SHP77 (cell line): ENCODE measurements around the gene RASAL3.

Experiments
- DNase-seq, 2 experiments: peaks; one replicate each; lab custom pipeline; 2025; lab: John Stamatoyannopoulos, UW

Gene RASAL3

DNA sequence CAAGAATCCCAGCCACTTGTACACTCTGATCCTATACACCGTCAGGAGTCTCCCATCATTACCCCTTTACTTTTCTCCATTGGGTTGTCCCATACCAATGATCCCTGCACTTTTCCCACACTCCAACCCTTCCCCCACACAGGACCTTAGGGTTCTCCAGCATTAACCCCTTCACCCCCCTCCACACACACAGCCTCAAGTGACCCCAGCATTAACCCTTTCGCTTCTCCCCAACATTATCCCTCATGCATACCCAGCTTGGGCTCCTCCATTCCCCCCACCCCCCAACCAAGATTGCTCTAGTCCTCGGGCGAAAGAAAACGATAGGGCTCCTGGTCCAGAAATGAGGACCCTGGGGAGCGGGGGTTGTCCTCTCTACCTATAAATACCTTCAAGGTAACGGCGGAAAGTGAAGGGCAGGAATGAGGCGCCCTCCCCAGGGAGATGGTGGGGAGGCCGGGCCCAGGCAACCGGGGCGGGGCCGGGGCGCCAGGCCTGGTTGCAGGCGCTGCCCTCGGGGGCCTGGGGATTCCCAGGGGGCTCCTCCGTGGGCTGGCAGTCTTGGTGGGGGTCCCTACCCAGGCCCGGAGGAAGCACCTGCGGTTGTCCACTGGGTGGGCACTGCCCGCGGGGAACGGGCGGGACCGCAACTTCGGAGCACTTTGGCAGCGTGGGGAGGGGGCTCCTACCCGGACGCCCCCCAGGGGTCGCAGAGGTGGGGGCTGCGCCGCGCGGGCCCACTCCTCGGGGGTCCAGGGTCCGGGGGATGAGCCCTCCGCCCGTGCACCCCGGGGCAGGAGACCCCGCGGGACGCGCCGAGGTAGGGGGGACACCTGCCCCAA is 15.3 kb downstream of the RASAL3 start:
- DNase-seq, result no peak

GRCh38 chr19:15448044-15448777 is 16.1 kb downstream of the RASAL3 start:
- DNase-seq, result no peak

GRCh38 chr19:15447057-15447456 is 17.3 kb downstream of the RASAL3 start:
- DNase-seq, result no peak

DNA sequence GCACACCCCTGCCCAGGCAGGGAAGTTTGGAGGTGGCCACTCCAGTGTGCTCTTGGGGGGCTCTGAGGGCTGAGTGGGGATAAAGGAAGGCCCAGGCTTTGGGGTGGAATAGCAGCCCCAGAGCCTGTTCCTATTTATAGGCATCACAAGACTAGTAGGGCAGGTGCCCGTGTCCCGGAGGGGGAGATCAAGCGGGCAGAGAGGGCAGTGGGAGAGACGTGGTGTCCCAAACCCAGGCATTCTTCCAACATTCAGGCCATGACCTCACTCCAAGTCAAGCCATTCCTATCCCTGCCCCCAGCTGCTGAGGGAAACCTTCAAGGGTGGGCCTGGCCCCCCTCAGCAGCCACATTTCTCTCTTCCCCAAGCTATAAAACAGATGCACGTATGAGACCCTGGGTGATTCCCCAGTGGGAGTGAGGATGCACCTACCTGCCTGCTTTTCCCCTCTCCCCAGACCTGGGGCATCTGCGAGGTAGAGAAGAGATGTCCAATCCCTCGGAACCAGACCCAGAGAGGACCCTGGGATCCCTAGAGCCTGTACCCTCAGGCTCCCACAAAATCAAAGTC is 18.5 kb downstream of the RASAL3 start:
- DNase-seq, result no peak

- no peak for DNase-seq
Observed at GRCh38 chr19:15445227-15445605, 19.1 kb downstream of the RASAL3 start.

DNA sequence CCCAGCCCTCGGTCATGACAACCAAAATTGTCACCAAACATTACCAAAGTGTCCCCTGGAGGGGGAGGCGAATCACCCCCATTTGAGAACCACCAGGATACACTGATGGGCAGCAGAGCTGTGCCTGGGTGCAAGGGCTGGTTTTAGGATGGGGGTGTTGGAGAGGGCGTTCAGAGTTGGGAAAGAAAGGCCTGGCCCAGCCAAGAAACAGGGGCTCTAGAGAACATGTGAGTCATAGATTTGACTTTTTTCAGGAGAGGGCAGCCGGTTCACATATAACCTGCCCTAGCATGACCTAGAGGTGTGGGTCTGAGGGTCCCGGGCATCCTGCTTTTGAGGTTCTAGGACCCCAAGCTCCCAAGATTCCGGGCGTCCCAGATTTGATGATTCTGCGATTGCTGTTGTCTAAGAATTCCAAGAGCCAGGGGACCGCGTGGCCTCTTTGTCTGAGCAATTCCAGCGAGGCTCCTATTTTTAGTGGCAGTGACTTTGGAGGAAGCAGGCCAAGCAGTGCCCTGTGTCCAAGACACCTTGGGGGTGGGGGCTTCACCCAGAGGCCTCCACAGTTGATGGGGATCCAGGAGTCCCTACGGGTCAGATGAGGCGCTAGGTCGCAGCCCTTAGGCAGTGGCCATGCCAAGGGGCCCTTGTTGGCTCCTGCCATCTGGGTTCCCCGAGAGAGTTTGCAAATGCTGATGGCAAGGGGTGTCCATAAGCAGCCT is 19.7 kb downstream of the RASAL3 start:
- no peak for DNase-seq

DNA sequence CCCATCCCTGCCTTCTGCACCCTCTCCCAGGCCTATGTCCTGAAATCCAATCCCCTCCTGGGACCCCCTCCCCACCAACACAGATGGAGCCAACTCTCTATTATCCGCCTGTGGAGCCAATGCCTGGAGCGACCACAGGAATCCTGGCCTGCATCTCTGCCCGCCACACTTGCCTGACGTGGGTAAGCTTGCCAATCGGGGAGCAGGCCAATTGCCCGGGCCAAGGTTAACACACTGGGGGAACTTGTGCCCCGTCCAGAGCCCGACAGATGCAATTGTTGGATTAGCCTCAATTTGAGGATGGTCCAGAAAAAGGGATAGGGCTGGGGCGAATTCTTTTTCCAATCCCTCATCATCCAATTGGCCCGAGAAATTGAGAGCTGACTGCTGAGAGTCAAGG is 20.5 kb downstream of the RASAL3 start:
- DNase-seq, result no peak

GRCh38 chr19:15443325-15443724 is 21.0 kb downstream of the RASAL3 start:
- no peak for DNase-seq

DNA sequence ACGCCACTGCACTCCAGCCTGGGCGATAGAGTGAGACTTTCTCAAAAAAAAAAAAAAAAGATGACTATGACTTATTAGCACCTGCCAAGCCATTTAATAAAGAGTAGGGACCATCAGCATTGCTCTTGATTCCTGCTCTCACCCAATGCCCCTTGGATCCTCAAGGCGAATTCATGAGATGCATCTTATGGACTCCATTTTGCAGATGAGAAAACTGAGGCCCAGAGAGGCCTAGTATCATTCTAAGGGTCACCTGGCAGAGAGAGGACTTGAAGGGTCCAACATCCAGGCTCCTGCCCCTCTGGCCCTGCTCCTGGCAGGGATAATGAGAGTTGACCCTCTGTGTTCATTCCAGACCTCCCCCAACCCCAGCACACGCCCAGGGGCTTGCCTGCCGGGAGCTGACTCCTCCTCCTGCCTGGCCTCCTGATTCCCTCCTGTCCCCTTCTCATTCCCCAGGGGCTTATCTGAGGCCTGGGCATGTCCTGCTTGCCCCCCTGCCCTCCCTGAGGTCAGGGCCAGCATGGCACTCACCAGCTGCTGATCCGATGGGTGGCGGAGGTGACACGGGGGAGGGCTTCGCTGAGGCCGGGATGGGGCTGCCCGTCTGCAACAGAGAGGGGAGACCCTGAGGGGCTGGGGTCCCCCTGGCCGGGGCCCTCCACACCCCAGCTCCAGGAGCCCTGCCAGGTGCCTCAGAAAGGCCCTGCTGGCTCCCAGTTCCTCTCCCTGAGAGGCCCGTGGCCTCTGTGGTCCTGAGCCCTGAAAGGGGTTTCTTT is 22.0 kb downstream of the RASAL3 start:
- no peak for DNase-seq

DNA sequence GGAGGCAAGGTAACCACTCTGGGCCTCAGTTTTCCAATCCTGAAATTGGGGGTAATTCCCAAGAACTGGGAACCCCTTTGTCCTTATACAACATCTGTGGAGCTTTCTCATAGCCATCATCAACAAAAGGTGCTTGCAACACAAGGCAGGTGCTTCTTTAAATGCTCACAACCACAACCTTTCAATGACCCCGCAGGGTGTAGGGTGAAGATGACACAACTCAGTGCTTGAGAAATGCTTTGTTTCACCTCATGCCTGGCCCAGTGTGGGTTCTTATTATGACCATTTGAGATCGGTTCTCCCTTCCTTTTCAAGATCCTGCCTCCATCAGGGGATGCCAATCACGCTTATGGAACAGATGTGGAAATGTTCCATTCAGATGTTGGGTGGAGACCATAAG is 23.0 kb downstream of the RASAL3 start:
- no peak for DNase-seq

- no peak for DNase-seq
Observed at GRCh38 chr19:15439821-15440641, 24.3 kb downstream of the RASAL3 start.

DNA sequence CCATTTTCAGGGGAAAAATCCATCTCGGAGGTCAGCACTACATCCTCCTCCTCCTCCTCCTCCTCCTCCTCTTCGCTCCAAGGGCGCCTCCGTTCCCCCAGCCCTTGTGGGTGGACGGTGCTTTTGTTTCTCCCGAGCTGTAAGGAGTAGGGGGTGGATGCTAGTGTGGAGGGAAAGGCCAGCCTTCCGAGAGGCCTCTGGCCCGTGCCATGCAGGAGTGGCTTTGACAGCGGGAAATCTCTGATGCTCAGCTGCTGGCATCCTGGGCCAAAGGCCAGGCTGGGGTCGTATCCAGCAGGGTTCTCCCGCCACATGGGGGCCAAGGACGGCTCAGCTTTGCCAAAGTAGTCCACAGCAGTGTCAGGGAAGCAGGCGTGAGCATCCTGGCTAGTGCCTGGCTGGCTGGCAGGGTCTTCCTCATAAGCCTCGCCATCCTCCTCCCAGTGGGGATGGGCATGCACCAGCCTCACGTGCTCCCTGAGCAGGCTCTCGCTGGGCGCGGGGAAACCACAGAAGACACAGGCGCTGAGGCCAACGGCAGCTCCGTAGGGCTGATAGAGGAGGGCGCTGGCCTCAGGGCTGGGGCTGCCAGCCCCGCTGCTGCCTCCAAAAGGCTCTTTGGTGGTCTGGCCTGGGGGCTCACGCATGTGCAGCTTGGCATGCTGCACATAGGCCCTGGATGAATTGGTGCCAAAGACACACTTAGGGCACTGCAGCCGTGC is 25.1 kb downstream of the RASAL3 start:
- no peak for DNase-seq

GRCh38 chr19:15438577-15438976 is 25.8 kb downstream of the RASAL3 start:
- DNase-seq, result no peak

- no peak for DNase-seq
Observed at GRCh38 chr19:15438124-15438496, 26.2 kb downstream of the RASAL3 start.

DNA sequence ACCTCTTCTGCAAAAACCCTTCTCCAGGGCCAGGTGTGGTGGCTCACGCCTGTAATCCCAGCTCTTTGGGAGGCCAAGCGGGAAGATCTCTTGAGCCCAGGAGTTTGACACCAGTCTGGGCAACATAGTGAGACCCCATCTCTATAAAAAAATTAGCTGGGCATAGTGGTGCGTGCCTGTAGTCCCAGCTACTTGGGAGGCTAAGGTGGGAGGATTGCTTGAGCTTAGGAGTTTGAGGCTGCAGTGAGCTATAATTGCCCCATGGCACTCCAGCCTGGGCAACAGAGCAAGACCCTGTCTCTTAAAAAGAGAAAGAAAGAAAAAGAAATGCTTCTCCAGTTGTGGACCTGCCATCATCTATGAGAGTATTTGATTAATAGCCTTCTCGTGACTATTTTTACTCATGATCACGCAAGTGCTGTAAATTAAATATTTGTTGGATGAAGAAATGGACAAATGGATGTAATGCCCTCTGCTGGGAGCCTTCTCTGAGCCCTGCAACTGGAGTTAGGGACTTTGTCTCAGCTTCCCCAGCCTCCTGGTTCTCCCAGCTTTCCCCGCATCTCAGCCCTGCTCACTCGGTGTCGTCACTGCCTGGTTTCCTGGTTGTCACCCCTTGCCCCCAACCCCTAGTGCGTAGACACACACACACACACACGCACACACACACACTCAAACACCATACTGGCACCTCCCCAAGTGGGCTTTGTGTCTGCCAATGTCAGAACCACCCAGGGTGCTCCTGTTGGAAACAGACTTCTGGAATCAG is 26.8 kb downstream of the RASAL3 start:
- no peak for DNase-seq

DNA sequence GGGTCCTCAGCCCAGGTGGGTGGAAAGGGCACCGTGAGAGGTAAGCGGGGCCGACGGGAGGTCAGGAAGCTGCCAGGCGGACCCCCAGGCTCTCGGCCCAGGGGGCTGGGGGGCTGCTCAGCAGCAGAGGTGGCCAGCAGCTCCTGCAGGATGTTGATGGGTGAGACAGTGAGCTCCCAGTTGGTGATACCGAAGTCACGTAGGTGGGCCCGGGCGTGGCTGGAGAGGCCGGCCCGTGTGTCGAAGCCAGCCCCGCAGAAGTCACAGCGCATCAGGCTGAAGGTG is 27.6 kb downstream of the RASAL3 start:
- DNase-seq, result no peak

DNA sequence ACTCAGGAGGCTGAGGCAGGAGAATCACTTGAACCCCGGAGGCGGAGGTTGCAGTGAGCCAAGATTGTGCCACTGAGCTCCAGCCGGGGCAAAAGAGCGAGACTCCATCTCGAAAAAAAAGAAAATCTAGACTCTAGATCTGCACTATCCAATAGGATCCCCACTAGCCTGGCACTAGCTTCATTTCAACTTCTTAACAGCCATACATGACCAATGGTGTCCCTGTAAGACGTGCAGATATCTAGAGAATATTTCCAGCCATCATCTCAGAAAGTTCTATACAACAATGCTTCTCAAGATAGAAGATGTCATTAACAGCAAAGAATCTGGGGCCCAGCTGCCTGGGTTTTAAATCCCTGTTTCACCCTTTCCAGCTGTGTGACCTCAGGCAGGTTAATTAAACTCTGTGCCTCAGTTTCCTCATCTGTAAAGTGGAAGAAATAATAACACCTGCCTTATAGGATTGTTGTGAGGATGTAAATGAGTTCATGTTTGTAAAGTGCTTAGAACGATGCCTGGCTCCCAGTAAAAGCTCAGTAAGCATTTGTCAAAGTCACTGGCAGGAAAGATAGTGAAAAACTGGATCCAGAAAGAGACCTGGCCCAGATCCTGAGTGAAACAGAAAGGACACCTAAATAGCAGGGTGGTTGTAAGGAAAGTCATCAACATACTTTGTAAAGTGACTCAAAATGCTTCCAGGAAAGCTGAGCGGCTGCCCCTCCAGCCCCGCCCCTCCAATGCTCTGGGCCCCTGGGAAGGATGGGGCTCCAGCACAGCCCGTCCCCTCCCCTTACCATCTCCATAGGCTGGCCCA is 28.1 kb downstream of the RASAL3 start:
- no peak for DNase-seq

DNA sequence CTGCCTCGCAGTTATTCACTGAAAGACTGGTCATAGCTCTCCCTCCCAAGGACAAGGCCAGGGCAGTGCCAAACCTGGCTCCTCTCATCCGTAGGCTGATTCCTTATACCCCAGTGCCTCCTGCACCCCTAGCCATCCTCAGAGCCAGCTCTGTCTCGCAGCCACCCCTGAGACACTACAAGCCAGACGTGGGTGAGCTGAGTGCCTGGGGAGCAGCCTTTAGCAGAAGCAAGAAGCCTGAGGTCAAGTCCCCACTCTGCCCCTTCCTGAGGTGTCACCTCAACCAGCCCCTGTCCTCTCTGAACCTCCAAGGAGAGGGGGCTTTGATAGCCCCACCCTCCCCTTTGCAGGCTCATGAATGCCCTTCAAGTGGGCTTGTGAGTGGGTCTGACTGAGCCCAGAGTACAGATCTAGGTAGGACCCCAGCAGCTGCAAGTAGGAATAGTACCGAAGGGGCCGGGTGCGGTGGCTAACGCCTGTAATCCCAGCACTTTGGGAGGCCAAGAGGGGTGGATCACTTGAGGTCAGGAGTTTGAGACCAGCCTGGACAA is 30.8 kb downstream of the RASAL3 start:
- DNase-seq, result no peak
